GM18499 (cell line): ENCODE data around the gene URM1.

Experiments
- ATAC-seq: cut with Tn5 transposase; IDR thresholded peaks from one replicate; pipeline ENCODE4 v1.9.1; 2021; ENCODE audit warnings: moderate number of reproducible peaks; ENCODE audit not compliant: insufficient read depth, unreplicated experiment

URM1 gene

GRCh38 chr9:128383791-128384190 is 12.6 kb downstream of the URM1 start:
- ATAC-seq, result no peak

DNA sequence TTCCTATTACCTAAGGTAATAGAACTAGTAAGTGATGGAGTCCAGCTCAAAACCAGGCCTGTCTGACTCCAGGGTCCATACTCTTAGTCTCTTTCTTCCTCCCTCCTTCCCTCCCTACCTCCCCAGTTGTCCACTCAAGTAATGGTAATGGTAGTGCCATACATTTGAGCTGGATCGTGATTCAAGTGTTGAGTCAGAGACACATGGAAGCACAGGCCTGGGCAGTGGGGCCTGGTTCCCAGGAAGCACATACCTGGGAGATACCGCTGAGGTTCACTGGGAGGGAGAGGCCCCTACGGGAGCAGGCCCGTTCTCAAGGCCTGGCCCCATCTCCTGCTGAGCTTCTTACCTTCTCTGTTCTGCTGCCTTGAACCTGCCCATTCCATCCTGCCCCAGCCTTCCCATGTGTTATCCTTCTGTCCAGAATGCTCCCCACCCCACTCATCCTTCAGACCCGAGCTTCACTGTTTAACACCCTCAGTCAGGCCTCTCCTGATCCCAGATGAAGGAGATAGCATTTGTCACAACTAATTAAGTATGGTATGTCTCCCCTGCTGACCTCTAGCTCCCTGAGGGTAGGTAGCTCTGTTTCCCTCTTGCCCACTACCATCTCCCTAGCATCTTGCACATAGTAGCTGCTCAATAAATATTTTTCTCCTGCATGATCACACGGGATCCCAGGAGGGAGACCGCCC is 13.8 kb downstream of the URM1 start:
- ATAC-seq, result no peak

DNA sequence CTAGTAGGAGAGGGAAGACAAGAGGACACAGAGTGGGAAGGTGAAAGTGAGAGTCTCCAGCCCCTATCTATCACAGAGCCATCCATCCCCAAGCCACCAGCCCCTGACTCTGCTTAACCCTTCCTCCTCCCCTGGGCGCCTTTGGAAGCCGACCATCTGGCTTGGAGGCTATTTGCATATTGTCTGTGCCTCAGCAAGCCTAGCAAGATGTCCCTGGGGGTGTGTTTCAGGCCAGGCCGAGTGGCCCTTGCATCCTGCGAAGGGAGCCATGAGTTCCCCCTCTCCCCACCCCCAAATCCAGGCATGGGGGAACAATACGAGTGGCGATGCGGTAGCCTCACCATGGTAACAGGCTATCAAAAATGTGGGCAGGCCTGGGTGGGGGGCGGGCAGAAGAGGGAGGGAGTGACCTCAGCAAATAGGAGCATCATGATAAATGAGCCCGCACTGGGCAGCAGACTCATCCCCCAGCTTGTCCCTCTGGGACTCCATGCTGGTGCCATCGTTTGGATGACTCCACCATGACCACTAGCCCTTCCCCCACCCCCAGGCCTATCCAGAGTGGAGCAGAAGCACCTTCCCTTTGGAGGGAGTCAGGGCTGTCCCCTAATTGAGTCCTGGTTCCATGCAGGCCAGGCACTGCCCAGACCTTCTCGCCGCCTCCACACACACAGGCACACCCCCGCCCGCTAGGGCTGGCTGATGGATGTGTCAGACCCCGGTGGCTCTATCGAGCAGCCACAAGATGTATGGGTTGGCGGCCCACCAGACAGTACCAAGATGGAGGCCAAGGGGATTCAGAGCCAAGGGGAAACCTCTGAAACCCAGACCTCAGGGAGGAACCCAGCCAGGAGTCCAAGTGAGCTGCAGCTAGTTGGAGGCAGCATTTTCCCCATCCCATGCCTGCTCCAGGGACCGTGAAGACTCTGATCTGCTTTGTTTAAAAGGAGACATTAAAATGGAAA is 14.6 kb downstream of the URM1 start:
- no peak for ATAC-seq

- ATAC-seq, result no peak
These were observed 17.0 kb downstream of the URM1 start for GRCh38 chr9:128388150-128388549.

- ATAC-seq, result no peak
These were observed 18.4 kb downstream of the URM1 start for GRCh38 chr9:128389395-128390149.

DNA sequence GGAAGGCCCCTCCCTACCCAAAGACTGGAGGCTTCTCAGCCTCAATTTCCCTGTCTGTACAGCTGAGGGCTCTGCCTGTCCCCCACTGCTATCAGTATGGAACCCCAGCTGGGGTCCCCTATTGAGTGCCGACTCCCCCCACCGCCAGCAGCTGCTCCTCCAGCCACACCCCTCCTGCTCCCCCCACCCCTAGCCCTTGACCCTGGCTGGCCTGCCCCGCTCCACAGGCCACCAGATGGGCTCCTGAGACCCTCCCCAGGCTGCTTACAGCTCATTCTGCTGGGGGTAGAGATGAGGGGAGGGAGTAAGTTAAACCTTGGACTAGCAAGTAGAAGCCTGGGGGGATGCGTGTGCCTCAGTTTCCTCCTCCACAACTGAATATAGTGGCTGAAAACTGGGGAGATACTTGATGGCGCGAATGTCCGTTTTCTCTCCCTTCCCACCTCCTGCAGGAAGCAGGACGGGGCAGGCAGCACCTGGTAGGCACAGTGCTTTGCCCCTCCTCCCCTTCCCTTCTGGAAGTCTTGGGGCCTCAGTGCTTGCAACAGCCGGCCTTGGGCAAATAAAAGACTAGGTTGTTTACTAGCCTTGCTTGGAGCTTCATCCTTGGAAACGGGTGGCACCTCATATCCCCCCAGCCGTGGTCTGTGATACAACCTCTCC is 19.1 kb downstream of the URM1 start:
- no peak for ATAC-seq

DNA sequence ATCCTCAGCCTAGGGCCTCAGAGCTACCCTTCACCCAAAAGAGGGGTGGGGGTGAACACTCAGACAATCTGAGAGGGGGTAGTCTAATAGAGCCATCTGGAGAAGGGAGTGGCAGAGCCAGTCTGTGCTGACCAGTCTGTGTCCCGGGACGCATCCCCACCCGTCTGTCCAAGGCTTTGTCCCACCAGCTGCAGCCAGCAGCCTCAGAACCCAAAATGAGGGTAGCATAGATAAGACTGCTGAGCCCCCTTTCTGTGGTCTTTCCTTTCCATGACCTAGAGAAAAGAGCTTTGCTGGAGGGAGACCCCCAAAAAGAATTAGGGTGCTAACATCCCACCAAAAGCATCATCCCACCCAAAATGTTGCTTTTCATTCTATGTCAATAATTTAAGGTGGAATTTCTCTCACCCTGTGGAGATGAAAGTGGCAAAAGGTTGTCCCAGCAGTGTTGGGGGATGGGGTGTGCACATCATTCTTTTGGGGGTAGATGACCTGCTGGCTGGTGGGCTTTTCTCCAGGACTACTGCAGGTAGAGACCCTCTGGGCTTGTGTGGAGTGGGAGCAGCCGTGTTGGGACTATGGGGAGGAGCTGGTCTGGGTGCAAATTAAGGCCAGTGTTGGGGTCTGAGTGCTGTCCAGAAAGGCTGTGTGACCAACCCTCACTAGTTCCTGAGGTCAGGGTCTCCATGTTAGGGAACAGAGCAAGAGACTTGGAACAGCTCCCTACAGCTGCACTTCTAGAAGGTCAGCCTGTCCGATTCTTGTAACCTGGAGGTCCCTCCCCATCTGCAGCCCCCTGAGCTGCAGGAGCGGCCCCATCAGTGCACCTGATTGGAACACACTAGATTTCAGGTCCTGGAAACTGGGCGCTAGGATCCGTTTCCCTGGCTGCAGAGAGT is 19.9 kb downstream of the URM1 start:
- ATAC-seq, result no peak

- ATAC-seq, result no peak
These were observed 20.8 kb downstream of the URM1 start for GRCh38 chr9:128391956-128392301.

GRCh38 chr9:128392302-128393144 is 21.3 kb downstream of the URM1 start:
- no peak for ATAC-seq

GRCh38 chr9:128393145-128393775 is 22.1 kb downstream of the URM1 start:
- no peak for ATAC-seq

GRCh38 chr9:128393970-128394369 is 22.8 kb downstream of the URM1 start:
- ATAC-seq, result no peak

DNA sequence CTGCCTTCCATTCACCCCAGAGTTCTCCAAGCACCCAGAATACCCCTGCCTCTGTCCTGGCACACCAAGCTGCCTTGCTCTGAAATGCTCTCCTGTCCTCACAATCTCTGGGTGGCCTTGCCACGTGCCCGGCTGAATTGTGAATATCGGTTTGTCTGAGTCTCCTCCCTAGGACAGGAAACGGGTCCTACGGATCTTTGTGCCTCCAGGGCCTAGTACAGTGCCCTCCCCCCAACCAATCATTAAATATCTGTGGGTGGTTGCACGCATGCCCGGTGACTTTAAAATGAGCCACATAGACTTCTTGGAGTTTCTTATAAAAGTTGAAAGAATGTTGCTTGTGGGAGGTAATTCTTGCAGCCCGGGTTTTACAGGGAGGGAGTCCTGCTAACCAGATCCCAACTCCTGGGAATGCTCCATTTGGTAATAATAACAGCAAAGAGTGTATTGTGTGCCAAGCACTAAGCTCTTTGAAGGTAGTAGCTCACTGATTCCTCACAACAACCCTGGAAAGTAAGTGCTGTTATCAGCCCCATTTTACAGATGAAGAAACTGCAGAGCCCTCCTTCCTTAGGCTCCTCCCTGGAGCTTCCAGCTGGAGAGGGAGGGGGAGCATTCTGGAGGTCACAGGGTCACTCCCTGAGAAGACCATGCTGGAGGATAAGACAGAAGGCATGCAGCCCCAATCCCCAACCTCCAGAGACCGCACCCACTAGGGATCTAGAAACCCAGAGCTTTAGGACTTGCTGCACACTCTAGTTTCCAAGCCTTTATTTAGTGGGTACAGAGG is 23.4 kb downstream of the URM1 start:
- ATAC-seq, result no peak

- ATAC-seq, result no peak
These were observed 25.9 kb downstream of the URM1 start for GRCh38 chr9:128396970-128397613.

GRCh38 chr9:128397831-128398230 is 26.7 kb downstream of the URM1 start:
- ATAC-seq, result no peak

DNA sequence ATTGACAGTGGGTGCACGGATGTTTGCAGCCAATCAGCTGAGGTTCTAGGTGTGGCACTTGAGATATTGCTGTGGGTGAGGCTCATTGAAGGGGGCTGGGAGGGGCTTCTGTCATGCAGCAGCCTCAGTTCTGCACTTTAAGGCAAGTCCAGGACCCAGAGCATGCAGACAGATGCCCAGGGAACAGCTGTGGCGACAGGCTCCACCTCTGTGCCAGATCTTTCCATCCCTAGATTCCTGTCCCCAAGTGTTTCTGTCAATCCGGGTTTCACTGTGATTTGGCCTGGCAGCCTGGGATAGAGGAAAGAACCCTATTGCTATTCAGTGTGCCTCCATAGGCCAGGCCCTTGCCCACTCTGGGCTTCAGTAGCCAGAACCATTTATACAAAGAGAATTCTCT is 28.7 kb downstream of the URM1 start:
- no peak for ATAC-seq

GRCh38 chr9:128404560-128404959 is 33.4 kb downstream of the URM1 start:
- ATAC-seq, result no peak
